Stimulated activated CD8-positive, alpha-beta memory T cell treated with anti-CD3 and anti-CD28 coated beads, Interleukin-4, amount 100 ng/mL, for 48 hours (primary cell): Measurements from ENCODE around the gene LCN2.

ENCODE experiments used
- DNase-seq: peaks from one replicate; pipeline ENCODE4 v3.0.0-alpha.2; 2020

Gene LCN2

GRCh38 chr9:128151309-128152132 lies 2.3 kb downstream of the LCN2 start:
- no peak for DNase-seq

GRCh38 chr9:128152133-128153059 lies 3.1 kb downstream of the LCN2 start:
- no peak for DNase-seq

- DNase-seq = no peak
Measured at GRCh38 chr9:128153060-128153946, 4.0 kb downstream of the LCN2 start.

GRCh38 chr9:128153947-128154695 lies 4.9 kb downstream of the LCN2 start:
- DNase-seq = no peak

- DNase-seq = no peak
Measured at GRCh38 chr9:128155736-128156500, 6.7 kb downstream of the LCN2 start.

GRCh38 chr9:128159522-128159783 lies 10.2 kb downstream of the LCN2 start:
- peak; percentile 56 for DNase-seq

- DNase-seq = peak; percentile 97
Measured at GRCh38 chr9:128159784-128160602, 10.7 kb downstream of the LCN2 start, which contains the start of gene BBLN. BBLN (plus strand) TSS chr9:128160265; CDS start chr9:128160408, 143 bp downstream.

GRCh38 chr9:128160603-128160987 lies 11.3 kb downstream of the LCN2 start:
- peak; percentile 72 for DNase-seq

GRCh38 chr9:128161215-128161902 lies 12.1 kb downstream of the LCN2 start:
- no peak for DNase-seq

- DNase-seq = no peak
Measured at GRCh38 chr9:128162215-128163026, 13.2 kb downstream of the LCN2 start.

- DNase-seq = no peak
Measured at GRCh38 chr9:128163027-128163515, 13.8 kb downstream of the LCN2 start.

- DNase-seq = no peak
Measured at GRCh38 chr9:128163523-128164306, 14.5 kb downstream of the LCN2 start.

GRCh38 chr9:128164307-128164885 lies 15.1 kb downstream of the LCN2 start:
- DNase-seq = no peak

- DNase-seq = no peak
Measured at GRCh38 chr9:128166169-128166568, 16.9 kb downstream of the LCN2 start.

- no peak for DNase-seq
Measured at GRCh38 chr9:128167209-128167608, 18.0 kb downstream of the LCN2 start.

- DNase-seq = no peak
Measured at GRCh38 chr9:128168731-128169308, 19.6 kb downstream of the LCN2 start.

GRCh38 chr9:128169492-128169891 lies 20.2 kb downstream of the LCN2 start:
- no peak for DNase-seq
